Spleen (tissue), 11 donors: Measurements from ENCODE around the gene CHST2. TPM values are rescaled to one million over a fixed set of nuclear protein-coding genes. Genes with fewer than 3 reads are reported as not detected.
A peak's percentile ranks its signal among the peaks of the same experiment; 100 is the strongest.

Experiments
- DNase-seq: peaks from one replicate; pipeline ENCODE4 v3.0.0-alpha.2; 2020
- H3K27ac ChIP-seq, 8 donors: fragments of 200-600 bp; sonication (generic) in 7 of 8; 1 replicate in 4 of 8; 2 replicates in 4 of 8; pipeline versions ENCODE4 v1.5.0 to v1.8.0; 2016 to 2021; ENCODE audit warnings: inconsistent platforms in 4 of 8, mild to moderate bottlenecking in 4 of 8, moderate library complexity in 1 of 8
- H3K27me3 ChIP-seq, 7 donors: fragments of 200-600 bp; sonication (generic) in 6 of 7; replicated peaks in 1 of 7; 1 replicate in 4 of 7; 2 replicates in 3 of 7; pipeline versions ENCODE4 v1.5.0 to v1.8.0; 2016 to 2021; ENCODE audit warnings: inconsistent platforms in 3 of 7, mild to moderate bottlenecking in 1 of 7
- H3K36me3 ChIP-seq, 6 donors: fragments of 200-600 bp; sonication (generic) in 5 of 6; 1 replicate in 4 of 6; 2 replicates in 2 of 6; pipeline versions ENCODE4 v1.5.0 to v1.8.0; 2016 to 2021; ENCODE audit warnings: inconsistent platforms in 2 of 6
- H3K4me1 ChIP-seq, 6 donors: fragments of 200-600 bp; sonication (generic) in 5 of 6; 1 replicate in 3 of 6; 2 replicates in 3 of 6; pipeline versions ENCODE4 v1.5.0 to v1.8.0; 2016 to 2021; ENCODE audit warnings: inconsistent platforms in 3 of 6
- H3K4me3 ChIP-seq, 8 donors: fragments of 200-600 bp; sonication (generic) in 7 of 8; 1 replicate in 4 of 8; 2 replicates in 4 of 8; pipeline versions ENCODE4 v1.5.0 to v1.8.0; 2016 to 2021; ENCODE audit warnings: inconsistent platforms in 4 of 8, mild to moderate bottlenecking in 4 of 8, moderate library complexity in 2 of 8
- H3K9me3 ChIP-seq, 8 donors: fragments of 200-600 bp; sonication (generic) in 7 of 8; 1 replicate in 4 of 8; 2 replicates in 4 of 8; pipeline versions ENCODE4 v1.5.0 to v1.8.0; 2016 to 2021; ENCODE audit warnings: inconsistent platforms in 4 of 8
- POLR2A ChIP-seq, 3 donors: fragments of 450-650 bp; IDR thresholded peaks; one replicate each; pipeline ENCODE4 v1.5.1; 2017; ENCODE audit warnings: antibody characterized with exemption in 3 of 3, mild to moderate bottlenecking in 1 of 3
- POLR2AphosphoS5 ChIP-seq, 3 donors: sonication (generic); formaldehyde crosslinking; IDR thresholded peaks; one replicate each; pipeline ENCODE4 v1.5.1; 2017; ENCODE audit warnings: antibody characterized with exemption in 3 of 3
- WGBS, 5 donors: extraction: QIAGEN DNeasy Blood & Tissue Kit in 3 of 5; methylation state at CpG; one replicate each; pipeline versions ENCODE4 v1.1.5 to v1.1.7; 2013 to 2018; 5-methylcytosine and 5-hydroxymethylcytosine counted together
- intact Hi-C: fragments of 100-400 bp; cut with DNase I; formaldehyde crosslinking; loops from one replicate; pipeline ENCODE4 v1.15.0; 2023; ENCODE audit warnings: low total_unique reads
- polyA plus RNA-seq, 3 donors: library from polyadenylated mRNA; stranded (reverse); fragments of 200-250 nt; gene quantifications; one replicate each; pipeline ENCODE4 v1.2.1, GENCODE V29; 2013
- total RNA-seq, 7 donors: library from RNA; depleted of rRNA in 3 of 7; stranded (reverse); fragments of >200 nt in 3 of 7; fragmentation: NEBNext Ultra II Directional in 4 of 7; extraction: Animal tissue kit (Norgen Biotek cat#: 25700) in 4 of 7; gene quantifications; one replicate each; pipeline versions ENCODE4 v1.1.0 to v1.2.1, GENCODE V29; 2016 to 2021
- TF ChIP-seq, protein P1 (sequence below), 11 experiments: fragments of 200-600 bp in 7 of 11; fragments of 450-650 bp in 4 of 11; sonication (generic) in 4 of 11; IDR thresholded peaks in 8 of 11; conservative IDR thresholded peaks in 3 of 11; 1 replicate in 7 of 11; 2 replicates in 4 of 11; pipeline versions ENCODE4 v1.4.0 to v1.8.0; 2016 to 2021; ENCODE audit warnings: antibody characterized with exemption in 11 of 11, inconsistent platforms in 4 of 11, mild to moderate bottlenecking in 1 of 11
- donor health status: healthy with polysubstance abuse.
- donor health status: DM: no; HTN: no; CAD: no; lungs with moderate emphysema.
- donor health status: DM: no; HTN: no; CAD: no.
- donor health status: Bipolar disorder and iron deficiency.
- donor health status: healthy.
- donor health status: DM: no; HTN: no; CAD: no.
- donor health status: DM: yes; HTN: yes; CAD: no.

Gene CHST2
- total and polyA plus RNA-seq, 10 donors: 8.5 to 46.6 (median 30.5) TPM

DNA sequence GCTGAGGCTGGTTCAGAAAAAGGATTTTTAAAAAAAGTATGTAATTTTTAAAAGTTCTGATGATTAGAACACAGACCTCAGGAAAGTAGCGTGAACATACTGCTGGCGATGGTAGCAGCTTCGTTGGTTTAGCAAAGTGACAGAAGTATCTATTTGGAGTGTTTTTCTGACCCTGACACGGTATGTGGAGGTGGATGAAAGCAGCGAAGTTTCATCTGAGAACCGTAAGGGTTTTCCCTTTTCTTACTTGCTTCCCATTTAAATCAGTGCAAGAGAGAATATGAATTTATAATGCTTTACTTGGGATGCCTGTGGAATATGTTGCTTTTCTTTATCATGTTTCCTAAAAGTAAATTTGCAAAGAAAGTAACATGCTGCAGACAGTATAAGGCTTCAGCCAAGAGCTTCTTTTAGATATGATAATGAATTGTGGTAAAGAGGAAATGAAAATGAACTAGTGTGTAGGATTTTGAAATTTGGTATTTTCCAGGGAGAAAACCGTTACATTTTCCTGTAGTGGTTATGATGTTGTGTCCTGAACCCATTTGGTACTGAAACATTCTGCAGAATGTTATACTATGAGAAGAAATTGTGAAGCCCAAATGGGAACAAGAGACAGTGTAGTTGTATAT, 3.9 kb downstream of the CHST2 start:
- Histone ChIP-seq H3K4me3 (peak overlapping the region in 4 of 8 donors; percentile 6 to 97 (median 19)), H3K27me3 (peaks cover 0 to 36% (median 7%) of the 10 kb centered on the region in 7 donors), H3K27ac (peak overlapping the region in 7 of 8 donors; percentile 45 to 94 (median 64)), H3K4me1 (peaks cover 6 to 77% (median 56%) of the 10 kb centered on the region in 6 donors), H3K36me3 (peaks cover 0 to 12% (median 8%) of the 10 kb centered on the region in 6 donors), H3K9me3 (no peaks in the 10 kb centered on the region)
- intact Hi-C loops: loop anchor here (10.0 kb wide), 1 partner anchor 551 kb away; no protein-coding TSS in a partner anchor
- TF ChIP-seq POLR2A (IDR thresholded peaks at IDR 0.05) (no peak), POLR2AphosphoS5 (IDR thresholded peaks at IDR 0.05) (no peak)
- TF ChIP-seq, protein P1, sequence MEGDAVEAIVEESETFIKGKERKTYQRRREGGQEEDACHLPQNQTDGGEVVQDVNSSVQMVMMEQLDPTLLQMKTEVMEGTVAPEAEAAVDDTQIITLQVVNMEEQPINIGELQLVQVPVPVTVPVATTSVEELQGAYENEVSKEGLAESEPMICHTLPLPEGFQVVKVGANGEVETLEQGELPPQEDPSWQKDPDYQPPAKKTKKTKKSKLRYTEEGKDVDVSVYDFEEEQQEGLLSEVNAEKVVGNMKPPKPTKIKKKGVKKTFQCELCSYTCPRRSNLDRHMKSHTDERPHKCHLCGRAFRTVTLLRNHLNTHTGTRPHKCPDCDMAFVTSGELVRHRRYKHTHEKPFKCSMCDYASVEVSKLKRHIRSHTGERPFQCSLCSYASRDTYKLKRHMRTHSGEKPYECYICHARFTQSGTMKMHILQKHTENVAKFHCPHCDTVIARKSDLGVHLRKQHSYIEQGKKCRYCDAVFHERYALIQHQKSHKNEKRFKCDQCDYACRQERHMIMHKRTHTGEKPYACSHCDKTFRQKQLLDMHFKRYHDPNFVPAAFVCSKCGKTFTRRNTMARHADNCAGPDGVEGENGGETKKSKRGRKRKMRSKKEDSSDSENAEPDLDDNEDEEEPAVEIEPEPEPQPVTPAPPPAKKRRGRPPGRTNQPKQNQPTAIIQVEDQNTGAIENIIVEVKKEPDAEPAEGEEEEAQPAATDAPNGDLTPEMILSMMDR (IDR thresholded peaks at IDR 0.05 in 8 of 11, conservative IDR thresholded peaks at IDR 0.05 in 3 of 11): no peak
- WGBS, 5 donors: 33 to 52% (median 47%) methylated on average over 7 of the region's 7 CpGs
- DNase-seq: no peak

DNA sequence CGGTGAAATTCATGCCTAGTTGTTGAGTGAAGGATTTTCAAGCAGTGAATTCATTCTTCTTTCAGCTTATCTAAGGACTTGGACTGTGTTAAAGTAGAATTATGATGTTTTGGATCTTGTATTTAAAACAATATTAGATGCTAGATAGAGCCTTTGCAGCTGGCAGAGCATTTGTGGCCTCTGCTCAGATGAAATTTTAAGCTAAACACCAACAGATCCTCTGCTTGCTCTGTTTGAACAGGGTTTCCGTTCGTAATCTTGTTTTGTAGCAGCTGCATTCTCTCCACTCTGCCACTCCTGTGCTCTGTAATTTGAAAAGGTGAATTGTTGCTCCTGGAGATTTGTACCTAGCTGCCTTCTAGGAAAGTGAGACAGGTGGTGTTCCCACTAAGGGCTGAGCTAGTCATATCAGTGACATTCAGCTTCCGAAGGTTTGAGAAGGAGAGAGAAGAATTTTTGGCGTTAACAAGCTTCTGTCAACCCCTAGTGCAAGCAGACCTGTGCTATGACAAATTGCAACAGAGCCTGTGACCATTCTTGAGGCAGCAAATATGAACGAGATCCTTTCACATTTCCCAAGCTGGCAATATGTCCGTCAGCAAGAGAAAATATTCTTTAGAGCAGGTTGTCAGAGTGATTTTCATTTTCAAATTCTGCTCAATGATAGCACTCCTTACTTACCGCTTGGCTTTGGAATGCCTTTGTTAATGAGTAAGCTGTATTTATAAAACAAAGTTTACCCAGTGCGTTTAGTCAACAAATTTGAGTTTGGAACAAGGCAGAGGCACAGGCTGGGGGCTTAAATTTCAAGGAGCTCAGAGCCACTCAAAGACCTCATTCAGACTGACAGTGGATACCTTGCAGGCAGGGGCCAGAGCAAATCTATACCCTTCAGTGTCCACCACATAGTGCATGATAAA, 5.3 kb downstream of the CHST2 start:
- H3K9me3 ChIP-seq: no peaks in the 10 kb centered on the region
- H3K4me3 ChIP-seq: peak overlapping the region in 1 of 8 donors; percentile 1
- peaks cover 0 to 12% (median 8%) of the 10 kb centered on the region in 6 donors for H3K36me3 ChIP-seq
- H3K27me3 ChIP-seq: peaks cover 0 to 24% (median 7%) of the 10 kb centered on the region in 7 donors
- intact Hi-C loops: loop anchor here (10.0 kb wide), 1 partner anchor 550 kb away; no protein-coding TSS in a partner anchor
- TF ChIP-seq, protein P1 (IDR thresholded peaks at IDR 0.05 in 8 of 11, conservative IDR thresholded peaks at IDR 0.05 in 3 of 11): no peak
- TF ChIP-seq POLR2A (IDR thresholded peaks at IDR 0.05) (no peak), POLR2AphosphoS5 (IDR thresholded peaks at IDR 0.05) (no peak)
- 77 to 89% (median 84%) methylated on average over 9 of the region's 9 CpGs for WGBS, 5 donors
- no peak for DNase-seq
- no peak overlapping the region for H3K27ac ChIP-seq
- H3K4me1 ChIP-seq: peaks cover 6 to 70% (median 49%) of the 10 kb centered on the region in 6 donors

DNA sequence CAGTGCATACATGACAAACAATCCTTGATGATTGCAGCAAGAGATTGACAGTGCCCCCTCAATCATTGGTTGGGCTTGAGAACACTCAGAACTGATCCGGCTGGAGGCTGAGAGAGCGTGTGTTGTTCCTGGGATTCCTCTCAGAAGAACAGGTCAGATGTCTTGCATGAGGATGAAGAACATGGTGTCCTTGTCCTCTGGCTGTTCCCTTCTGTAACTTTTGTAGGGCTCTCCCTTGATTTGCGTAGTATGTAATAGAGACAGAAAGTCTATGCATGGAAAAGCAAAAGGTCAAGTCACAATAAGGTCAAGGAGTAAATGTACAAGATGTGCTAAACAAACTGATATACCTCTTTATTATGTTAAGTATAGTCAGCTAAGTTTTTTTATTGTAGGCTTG, 8.2 kb downstream of the CHST2 start:
- no peaks in the 10 kb centered on the region for H3K27me3 ChIP-seq
- DNase-seq: no peak
- no peak overlapping the region for H3K4me3 ChIP-seq
- peaks cover 0 to 41% (median 27%) of the 10 kb centered on the region in 6 donors for H3K4me1 ChIP-seq
- H3K9me3 ChIP-seq: no peaks in the 10 kb centered on the region
- H3K27ac ChIP-seq: no peak overlapping the region
- intact Hi-C loops: loop anchor here (10.0 kb wide), 1 partner anchor 547 kb away; no protein-coding TSS in a partner anchor
- 97 to 100% (median 98%) methylated on average over 3 of the region's 3 CpGs for WGBS, 5 donors
- TF ChIP-seq POLR2A (IDR thresholded peaks at IDR 0.05) (no peak), POLR2AphosphoS5 (IDR thresholded peaks at IDR 0.05) (no peak)
- TF ChIP-seq, protein P1 (IDR thresholded peaks at IDR 0.05 in 8 of 11, conservative IDR thresholded peaks at IDR 0.05 in 3 of 11): no peak
- no peaks in the 10 kb centered on the region for H3K36me3 ChIP-seq
